ENCODE results near the gene P2RY6.

DNA sequence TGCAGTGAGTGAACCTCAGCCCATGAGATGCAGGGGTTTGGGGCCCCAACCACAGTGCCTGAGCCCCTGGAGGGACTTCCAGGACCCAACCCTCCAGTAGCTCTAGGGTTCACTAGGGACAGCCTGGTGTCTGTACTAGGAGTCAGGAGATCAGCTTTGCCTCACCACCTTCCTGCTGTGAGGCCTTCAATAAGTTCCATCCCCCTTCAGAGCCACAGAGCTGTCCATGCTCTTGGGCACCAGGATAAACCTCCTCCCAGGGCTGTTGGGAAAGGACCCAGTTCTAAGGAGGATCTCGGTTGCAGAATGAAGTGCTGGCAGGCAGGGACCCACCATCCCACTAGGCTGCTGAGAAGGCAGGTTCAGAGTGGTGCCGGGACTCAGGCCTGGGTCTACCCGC, 45.7 kb downstream of the P2RY6 start:
- TF ChIP-seq PKNOX1 (IDR thresholded peaks at IDR 0.05) (no peak), TCF3 (IDR thresholded peaks at IDR 0.05; ENCODE audit: borderline replicate concordance, insufficient read depth, low read depth, low read length) (no peak), BHLHE40 (IDR thresholded peaks at IDR 0.05; ENCODE audit: borderline replicate concordance in 1 of 2, low read depth in 2 of 2, low read length in 1 of 2) (no peak), PML (IDR thresholded peaks at IDR 0.05; ENCODE audit: low read length) (no peak), RAD51 (IDR thresholded peaks at IDR 0.05) (no peak), GABPA (IDR thresholded peaks at IDR 0.05; ENCODE audit: low read depth) (no peak)
- TF ChIP-seq, protein P1, sequence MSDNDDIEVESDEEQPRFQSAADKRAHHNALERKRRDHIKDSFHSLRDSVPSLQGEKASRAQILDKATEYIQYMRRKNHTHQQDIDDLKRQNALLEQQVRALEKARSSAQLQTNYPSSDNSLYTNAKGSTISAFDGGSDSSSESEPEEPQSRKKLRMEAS (IDR thresholded peaks at IDR 0.05; ENCODE audit: low read depth, low read length), result no peak
- TF ChIP-seq, protein P2, sequence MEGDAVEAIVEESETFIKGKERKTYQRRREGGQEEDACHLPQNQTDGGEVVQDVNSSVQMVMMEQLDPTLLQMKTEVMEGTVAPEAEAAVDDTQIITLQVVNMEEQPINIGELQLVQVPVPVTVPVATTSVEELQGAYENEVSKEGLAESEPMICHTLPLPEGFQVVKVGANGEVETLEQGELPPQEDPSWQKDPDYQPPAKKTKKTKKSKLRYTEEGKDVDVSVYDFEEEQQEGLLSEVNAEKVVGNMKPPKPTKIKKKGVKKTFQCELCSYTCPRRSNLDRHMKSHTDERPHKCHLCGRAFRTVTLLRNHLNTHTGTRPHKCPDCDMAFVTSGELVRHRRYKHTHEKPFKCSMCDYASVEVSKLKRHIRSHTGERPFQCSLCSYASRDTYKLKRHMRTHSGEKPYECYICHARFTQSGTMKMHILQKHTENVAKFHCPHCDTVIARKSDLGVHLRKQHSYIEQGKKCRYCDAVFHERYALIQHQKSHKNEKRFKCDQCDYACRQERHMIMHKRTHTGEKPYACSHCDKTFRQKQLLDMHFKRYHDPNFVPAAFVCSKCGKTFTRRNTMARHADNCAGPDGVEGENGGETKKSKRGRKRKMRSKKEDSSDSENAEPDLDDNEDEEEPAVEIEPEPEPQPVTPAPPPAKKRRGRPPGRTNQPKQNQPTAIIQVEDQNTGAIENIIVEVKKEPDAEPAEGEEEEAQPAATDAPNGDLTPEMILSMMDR (IDR thresholded peaks at IDR 0.05 in 2 of 3, conservative IDR thresholded peaks at IDR 0.05 in 1 of 3; ENCODE audit: control insufficient read depth in 2 of 3, extremely low read depth in 1 of 3, insufficient read depth in 1 of 3, low read depth in 3 of 3, low read length in 3 of 3), result no peak
